ENCODE data around the gene DMRT2.

Gene DMRT2

GRCh38 chr9:1047591-1048230, 2.4 kb upstream of the DMRT2 start:
- no peak for DNase-seq

GRCh38 chr9:1048231-1048619, 1.9 kb upstream of the DMRT2 start:
- DNase-seq = no peak

- no peak for DNase-seq
Observed at GRCh38 chr9:1048811-1049210, 1.3 kb upstream of the DMRT2 start.

- no peak for DNase-seq
Observed at GRCh38 chr9:1049641-1050040, 516 bp upstream of the DMRT2 start.

GRCh38 chr9:1051210-1051583, 1.0 kb downstream of the DMRT2 start:
- DNase-seq = no peak

DNA sequence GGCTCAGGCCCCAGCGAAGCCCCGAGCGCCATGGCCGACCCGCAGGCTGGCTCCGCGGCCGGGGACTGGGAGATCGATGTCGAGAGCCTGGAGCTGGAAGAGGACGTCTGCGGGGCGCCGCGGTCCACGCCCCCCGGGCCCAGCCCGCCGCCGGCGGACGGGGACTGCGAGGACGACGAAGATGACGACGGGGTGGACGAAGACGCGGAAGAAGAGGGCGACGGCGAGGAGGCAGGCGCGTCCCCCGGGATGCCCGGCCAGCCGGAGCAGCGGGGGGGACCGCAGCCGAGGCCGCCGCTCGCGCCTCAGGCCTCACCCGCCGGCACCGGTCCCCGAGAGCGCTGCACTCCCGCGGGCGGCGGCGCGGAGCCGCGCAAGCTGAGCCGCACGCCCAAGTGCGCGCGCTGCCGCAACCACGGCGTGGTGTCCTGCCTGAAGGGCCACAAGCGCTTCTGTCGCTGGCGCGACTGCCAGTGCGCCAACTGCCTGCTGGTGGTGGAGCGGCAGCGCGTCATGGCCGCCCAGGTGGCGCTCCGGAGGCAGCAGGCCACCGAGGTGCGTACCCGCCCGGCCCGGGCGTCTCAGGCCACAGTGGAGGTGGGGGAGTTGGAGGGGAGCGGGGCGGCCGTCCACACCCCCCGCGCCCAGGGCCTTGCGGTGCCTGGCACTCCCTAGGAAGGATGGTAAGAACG, 1.6 kb downstream of the DMRT2 start:
- peak; percentile 46 for DNase-seq

DNA sequence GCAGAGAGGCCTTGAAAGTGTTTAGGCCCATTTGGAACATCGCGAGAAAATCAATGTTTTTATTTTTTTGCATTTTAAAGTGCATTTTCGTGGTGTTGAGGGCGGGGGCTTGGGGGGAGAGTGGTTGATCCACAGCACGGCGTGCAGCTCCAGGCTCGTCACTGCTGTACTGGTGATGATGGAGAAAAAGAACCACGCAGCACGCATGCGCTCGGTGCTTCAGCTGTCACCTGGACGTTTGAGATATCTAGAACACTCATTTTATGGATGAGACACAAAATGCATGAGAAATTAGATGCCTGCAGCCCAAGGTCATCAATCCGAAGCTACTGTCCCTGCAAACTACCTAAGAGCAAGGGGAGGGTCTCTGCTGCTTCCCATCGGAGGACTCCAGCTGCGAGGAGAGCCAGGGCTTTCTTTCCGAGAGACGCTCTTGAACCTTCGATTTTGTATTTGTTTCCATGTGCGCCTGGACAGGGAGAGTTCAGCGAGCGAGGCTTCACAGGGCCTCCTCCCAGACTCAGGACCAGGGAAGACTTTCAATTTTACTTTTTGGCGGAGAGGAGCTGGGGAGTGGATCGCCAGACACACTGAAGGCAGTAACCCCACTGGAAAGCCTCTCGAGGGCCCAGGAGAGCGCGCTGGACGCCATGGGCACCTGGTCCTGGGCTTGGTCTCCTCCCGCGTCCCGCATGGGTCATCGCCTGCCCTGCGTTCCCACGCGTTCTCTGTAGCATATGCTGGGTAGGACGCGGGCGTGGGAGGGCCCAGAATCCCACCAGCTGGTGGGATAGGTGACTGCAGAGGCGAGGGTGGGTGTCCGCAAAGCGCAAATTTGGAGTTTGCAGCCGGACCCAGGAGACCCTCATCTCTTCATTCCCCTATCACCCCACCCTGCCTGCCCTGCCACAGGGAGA, 2.5 kb downstream of the DMRT2 start:
- DNase-seq = no peak

DNA sequence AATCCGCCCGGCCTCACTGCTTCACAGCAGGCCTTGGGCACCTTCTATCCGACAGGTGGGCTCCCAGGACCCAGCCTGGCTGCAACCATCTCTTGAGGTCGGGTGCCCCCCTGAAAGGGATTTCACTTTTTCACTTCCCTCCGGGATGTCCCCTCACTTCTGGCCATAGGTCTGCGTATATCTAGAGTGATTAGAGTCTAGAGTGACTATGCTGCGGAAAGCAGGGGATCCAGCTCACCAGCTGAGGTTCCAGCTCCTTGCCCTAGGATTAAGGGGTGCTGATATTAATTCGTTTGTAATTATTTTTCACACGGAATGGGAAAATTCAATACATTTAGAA, 3.1 kb downstream of the DMRT2 start:
- DNase-seq = no peak

- no peak for DNase-seq
Observed at GRCh38 chr9:1053986-1054425, 3.8 kb downstream of the DMRT2 start.

DNA sequence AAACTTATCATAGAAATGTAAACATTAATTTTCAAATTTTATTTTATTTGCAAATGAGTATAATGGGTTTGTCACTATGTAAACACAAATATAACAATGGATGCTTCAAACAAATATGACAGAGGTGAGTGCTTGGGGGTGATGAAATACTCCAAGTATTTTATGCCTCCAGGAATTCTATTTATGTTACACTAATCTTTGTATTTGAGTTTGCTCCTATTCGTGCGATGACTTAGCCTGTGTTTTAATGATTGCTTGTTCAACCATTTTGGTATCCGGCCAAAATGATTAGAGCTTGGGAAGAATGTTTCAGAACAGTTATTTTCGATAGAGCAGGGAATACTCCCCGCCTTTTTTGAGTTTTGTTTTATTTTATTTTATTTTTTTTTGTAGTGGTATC, 5.0 kb downstream of the DMRT2 start:
- DNase-seq = no peak

- DNase-seq = no peak
Observed at GRCh38 chr9:1057910-1058309, 7.8 kb downstream of the DMRT2 start.

DNA sequence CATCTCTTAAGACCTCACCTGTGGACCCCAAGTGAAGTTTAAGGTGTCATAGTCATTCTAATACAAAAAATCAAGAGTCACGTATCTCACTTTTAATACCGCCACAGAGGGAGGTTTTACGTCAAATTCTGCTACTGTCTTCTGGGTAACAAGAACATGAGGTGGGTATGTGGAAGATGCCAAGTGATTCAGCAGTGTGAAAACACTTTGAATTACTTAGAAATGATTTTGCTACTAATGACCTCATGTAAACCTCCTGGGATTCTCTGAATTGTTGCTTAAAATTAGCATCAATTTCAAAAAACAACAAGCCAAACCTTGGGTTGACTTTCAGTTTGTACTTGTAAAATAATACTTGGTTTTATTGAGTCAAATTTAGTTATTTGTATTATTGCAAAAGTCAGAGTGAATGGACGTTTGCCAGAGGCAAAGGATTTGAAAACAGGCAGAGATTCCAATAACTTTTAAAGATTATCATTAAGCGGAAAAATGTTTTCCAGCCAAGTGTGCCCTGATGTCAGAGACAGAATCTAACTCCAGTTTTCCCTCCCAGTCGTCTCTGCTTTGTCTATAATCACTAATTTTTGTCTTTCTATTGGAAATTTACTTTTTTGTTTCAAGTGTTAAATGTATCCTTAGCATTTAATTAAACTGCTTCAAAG, 8.8 kb downstream of the DMRT2 start:
- no peak for DNase-seq

GRCh38 chr9:1065130-1065529, 15.0 kb downstream of the DMRT2 start:
- no peak for DNase-seq

DNA sequence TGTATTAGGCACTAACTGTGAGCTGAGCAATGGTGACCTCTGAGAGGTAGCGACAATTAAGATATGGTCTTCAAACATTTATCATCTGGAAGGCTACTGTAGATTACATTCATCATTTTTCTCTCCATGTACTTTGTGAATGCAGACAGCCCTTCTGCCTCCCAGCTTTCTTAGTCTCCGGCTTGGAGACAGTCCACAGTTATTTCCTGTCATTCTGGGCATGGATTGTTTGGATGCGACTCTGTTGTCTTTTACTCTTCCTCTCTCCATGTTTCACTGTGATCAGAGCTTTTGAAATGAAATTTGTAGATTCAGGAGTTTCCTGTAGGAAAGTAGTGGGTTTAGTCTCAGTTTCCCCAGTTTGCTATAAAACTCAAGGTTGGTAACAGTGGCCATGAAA, 20.5 kb downstream of the DMRT2 start:
- no peak for DNase-seq

DNA sequence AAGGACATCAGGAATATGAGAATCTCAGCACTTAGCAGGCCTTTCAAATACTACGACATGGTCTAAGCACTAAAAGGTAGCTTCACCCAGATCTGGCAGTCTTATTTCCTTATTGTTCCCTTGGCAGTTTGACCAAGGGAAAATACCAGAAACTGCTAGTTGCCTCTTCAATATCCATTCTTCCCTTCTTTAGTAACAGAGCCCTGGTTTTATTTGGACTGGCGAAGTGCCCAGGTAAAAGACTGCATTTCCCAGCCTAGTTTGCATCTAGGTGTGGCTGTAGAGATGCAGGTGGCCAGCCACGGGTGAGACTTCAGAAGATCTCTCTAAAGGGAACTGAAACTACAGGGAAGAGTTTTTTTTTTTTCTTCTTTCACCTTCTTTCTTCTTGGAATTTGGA, 21.6 kb downstream of the DMRT2 start:
- DNase-seq = peak; percentile 69

- no peak for DNase-seq
Observed at GRCh38 chr9:1073497-1073896, 23.3 kb downstream of the DMRT2 start.

- DNase-seq = no peak
Observed at GRCh38 chr9:1077616-1078015, 27.5 kb downstream of the DMRT2 start.

GRCh38 chr9:1083325-1083913, 33.3 kb downstream of the DMRT2 start:
- no peak for DNase-seq

GRCh38 chr9:1085086-1085485, 34.9 kb downstream of the DMRT2 start:
- no peak for DNase-seq

DNA sequence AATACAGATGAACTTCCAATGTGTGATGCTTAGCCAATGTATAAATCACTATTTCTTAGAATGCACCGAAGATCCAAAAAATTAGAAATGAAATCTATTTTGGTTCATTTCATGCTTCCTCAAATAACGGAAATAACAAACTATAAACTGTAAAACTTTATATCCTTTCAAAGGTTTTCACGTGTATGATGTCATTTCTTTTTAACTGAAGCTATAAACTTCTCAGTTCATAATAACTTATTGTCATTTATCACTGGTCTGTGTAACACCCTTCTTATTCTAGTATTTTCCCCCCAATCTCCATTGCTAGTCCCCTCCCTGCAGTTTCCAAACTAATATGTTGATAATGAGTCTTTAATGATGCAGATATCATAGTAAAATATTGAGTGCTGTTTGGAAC, 36.4 kb downstream of the DMRT2 start:
- DNase-seq = no peak

DNA sequence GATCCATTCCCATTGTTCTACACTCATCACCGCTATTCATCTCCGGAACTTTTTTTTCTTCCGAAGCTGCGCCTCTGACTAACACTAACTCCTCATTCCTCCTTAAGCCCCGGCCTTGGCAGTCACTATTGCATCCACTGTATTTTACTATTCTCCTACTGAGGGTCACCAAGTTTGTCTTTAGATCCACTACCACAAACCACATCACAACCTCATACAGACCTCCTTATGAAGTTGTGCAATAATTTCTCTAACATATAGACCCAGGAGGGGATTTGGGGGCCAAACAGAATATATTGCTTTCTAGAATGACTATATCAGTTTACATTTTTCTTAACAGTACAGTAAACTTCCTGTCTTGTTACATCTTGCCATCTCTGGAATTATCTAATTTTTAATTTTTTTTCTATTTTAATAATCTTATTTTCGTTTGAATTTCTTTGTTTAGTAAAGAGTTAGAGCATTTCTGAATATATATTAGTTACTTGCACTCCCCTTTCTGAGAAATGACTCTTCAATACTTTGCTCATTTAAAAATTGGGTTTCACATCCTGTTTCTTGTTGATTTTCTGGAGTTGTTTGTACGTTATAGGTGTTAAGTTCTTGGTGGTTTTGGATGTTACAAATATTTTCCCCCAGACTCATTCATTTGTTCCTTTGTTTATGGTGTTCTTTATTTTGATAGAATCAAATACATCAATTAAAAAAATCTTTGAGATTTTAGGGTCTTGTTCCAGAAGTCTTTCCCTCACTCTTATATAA, 37.1 kb downstream of the DMRT2 start:
- no peak for DNase-seq

- DNase-seq = no peak
Observed at GRCh38 chr9:1094749-1095148, 44.6 kb downstream of the DMRT2 start.
